Ishikawa (cell line): ENCODE measurements around the gene TCEAL7.

Experiments used
- CEBPB ChIP-seq: IDR thresholded peaks from 2 replicates; pipeline ENCODE4 v1.6.1; 2012
- RAD21 ChIP-seq: IDR thresholded peaks from 2 replicates; pipeline ENCODE4 v1.6.1; 2012; ENCODE audit warnings: low read depth

- no peak for TF ChIP-seq RAD21
- TF ChIP-seq CEBPB, result no peak
These were observed 19.3 kb upstream of the TCEAL7 start, which contains the start of gene BEX2 for GRCh38 chrX:103310555-103311398.
